T-helper 2 cell (primary cell): ENCODE results near the gene HLA-DRB1.
"Not testable (repeated sequence)": the region's sequence is repeated elsewhere in the genome, so short reads cannot be mapped to it uniquely, and the experiment has no call there.

Experiments used
- DNase-seq, 5 experiments: peaks; one replicate each; pipeline versions ENCODE4 v3.0.0 to v3.0.0-alpha.2; 2012 to 2022
- total RNA-seq, 2 donors: gene quantifications; one replicate each; lab custom pipeline; 2026; lab: John Stamatoyannopoulos, UW

The HLA-DRB1 gene
- total RNA-seq, result 27.7 to 72.1 reads per million in 2 donors

GRCh38 chr6:32589596-32590449 is at the start of gene HLA-DRB1:
Gene HLA-DRB1 (minus strand): TSS chr6:32589848. CDS start chr6:32589742, 106 bp downstream.
- DNase-seq, result peak in 3 of 5 experiments; percentile 5 to 57 (median 5)

- DNase-seq, result no peak
Measured at GRCh38 chr6:32638532-32639219, 49.0 kb upstream of the HLA-DRB1 start.

DNA sequence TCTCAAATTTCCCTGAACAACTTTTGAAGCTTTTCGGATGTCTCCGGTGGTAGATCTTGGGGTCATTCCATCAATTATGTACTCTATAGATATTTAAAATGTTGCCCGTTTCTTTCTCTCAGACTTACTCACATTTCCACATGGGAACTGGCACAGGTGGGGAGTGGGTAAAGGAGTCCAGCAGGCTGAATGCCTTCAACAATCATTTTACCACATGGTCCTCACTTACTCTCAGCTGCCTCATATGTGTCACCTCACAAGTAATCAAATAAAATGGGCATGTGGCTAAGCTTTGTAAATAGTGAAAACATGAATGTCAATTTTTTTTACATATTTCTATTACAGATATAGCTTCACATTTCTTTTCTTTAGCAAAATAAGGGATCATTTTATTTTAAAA is 48.2 kb upstream of the HLA-DRB1 start:
- DNase-seq, result no peak

- peak in 1 of 5 experiments; percentile 88 for DNase-seq
Measured at GRCh38 chr6:32637219-32637880, 47.7 kb upstream of the HLA-DRB1 start, which contains the start of gene HLA-DQA1. Gene HLA-DQA1 (plus strand): TSS chr6:32637406. CDS start chr6:32637459, 53 bp downstream.

DNA sequence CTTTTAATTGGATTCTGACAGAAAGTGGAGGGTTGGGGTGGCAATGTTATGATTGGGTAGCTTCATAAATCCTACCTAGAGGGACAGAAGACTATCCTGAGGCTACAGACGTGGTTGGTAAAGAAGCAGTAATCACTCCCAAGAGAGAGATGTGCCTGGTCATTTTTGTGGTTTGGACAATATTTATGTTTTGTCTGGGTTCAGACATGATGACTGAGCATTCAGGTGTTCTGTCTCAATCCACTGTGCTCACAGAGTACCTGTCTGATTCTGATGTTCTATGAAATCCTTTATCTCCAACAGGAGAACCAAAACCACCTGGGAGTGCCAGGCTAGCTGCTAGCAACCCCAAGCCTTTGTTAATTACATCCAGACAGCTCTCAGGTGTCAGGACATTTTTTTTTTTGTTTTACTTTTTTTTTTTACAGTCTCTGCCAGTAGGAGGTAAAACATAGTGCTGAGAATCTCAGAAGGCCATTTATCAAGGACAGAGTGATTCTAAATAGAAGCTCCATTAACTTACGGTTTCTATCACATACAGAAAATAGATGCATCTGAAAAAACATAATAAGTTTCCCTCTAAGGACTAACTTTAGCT is 46.0 kb upstream of the HLA-DRB1 start:
- no peak for DNase-seq

GRCh38 chr6:32629793-32630192 is 40.1 kb upstream of the HLA-DRB1 start:
- not testable (repeated sequence) for DNase-seq

DNA sequence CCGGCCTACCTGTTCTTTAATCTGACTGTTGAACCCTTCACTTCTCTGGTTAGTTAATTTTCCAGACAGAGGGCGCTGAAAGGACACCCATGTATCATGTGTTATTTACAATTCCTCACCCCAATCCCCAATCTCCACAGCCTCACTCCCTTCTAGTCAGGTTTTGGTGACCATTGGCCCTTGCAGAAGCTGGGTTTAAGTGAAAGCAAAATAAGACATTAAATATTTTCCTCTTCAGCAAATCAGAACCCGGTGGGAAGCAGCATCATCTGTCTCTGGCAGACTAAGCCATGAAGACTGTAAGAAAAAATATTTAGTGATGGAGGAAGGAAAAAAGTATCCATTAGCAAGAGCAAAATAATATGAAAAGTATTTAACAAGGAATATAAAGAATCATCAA is 38.2 kb upstream of the HLA-DRB1 start:
- peak in 3 of 5 experiments; percentile 7 to 87 (median 10) for DNase-seq

- peak in 1 of 5 experiments; percentile 60 for DNase-seq
Measured at GRCh38 chr6:32627249-32627648, 37.6 kb upstream of the HLA-DRB1 start.

- DNase-seq, result no peak
Measured at GRCh38 chr6:32625137-32625536, 35.5 kb upstream of the HLA-DRB1 start.

DNA sequence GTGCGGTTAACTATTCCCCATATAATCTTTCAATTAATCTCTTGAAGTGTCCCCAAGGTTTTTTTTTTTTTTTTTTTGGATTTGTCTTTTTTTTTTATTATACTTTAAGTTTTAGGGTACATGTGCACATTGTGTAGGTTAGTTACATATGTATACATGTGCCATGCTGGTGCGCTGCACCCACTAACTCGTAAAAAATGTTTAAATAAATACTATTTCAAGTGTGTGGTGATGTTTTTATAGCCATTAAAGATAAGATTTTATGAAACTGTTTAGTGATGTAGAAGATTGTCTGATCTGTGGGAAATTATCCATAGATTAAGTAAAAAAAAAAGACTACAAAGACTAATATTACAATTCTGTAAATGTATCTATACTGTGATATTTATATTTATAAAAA is 34.9 kb upstream of the HLA-DRB1 start:
- no peak for DNase-seq

GRCh38 chr6:32623693-32624092 is 34.0 kb upstream of the HLA-DRB1 start:
- DNase-seq, result peak in 1 of 5 experiments; percentile 85

GRCh38 chr6:32622545-32623401 is 33.1 kb upstream of the HLA-DRB1 start:
- DNase-seq, result peak in 4 of 5 experiments; percentile 6 to 98 (median 62)

- no peak for DNase-seq
Measured at GRCh38 chr6:32621372-32621771, 31.7 kb upstream of the HLA-DRB1 start.

DNA sequence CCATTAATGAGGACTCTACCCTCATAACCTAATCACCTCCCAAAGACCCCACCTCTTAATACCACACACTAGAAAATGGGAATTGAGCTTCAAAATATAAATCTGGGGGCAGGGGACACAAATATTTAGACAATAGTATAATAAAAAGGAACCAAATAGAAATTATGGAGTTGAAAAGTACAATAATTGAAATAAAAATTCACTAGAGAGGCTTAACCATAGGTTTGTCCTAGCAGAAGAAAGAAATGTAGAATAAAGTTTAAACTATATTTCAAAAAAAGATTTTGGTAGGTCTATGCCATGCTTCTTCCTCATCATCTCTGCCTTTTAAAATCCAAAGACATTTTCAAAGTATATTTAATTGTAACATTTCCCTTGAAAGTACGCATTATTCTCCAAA is 28.1 kb upstream of the HLA-DRB1 start:
- no peak for DNase-seq

DNA sequence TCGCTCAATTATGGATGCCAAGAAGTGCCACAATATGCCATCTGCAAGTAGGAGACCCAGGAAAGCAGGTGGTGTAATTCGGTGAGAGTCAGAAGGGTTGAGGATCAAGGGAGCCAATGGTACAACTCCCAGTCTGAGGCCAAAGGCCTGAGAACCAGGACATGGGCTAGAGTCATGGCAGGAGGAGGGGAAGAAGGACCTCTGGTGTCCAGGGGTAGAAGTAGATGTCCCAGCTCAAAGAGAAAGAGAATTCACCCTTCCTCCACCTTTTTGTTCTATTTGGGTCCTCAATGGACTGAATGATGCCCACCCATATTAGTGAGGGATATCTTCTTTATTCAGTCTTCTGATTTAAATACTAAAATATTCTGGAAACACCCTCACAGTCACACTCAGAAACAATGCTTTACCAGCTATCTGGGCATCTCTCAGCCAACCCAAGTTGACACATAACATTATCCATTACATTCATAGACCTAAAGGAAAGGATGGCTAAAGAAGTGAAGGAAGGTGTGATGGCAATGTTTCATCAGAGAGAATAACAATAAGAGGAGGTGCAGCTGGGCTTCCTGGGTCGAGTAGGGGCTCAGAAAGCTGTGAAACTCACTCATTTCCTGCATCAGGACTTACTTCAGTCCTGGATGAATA is 26.4 kb upstream of the HLA-DRB1 start:
- no peak for DNase-seq

DNA sequence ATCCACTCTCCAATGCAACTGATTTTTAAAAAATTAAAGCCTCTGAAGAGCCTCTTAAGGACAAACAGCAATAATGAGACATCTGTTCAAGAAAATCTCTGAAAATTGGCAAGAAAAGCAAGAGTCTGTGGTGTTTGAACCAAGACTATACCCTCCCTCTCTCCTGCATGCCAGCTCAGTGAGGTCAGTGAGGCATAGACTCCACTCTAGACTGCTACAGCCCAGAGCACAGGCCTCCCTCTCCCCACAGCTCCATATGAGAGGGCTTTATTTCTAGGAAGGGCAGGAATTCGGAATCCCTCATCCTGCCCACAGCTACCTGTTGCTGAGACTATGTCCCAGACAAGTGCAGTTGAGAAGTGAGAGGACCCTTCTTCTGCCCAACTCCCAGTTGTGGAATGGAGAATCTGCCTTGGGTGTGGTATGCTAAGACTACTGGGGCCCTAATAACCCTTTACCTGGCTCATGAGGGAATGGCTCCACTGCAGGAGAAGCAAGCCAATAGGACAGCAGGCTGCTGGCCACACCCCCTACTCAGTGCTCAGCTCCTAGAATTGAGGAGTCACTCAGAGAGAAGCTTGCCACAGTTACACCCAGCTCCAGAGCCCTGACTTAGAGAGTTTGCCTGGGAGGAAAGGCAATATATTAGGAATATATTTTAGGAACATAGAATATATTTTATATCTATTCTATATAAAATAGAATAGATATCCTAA is 24.9 kb upstream of the HLA-DRB1 start:
- no peak for DNase-seq

GRCh38 chr6:32613475-32613874 is 23.8 kb upstream of the HLA-DRB1 start:
- DNase-seq, result no peak

GRCh38 chr6:32610682-32611296 is 21.1 kb upstream of the HLA-DRB1 start:
- DNase-seq, result no peak

DNA sequence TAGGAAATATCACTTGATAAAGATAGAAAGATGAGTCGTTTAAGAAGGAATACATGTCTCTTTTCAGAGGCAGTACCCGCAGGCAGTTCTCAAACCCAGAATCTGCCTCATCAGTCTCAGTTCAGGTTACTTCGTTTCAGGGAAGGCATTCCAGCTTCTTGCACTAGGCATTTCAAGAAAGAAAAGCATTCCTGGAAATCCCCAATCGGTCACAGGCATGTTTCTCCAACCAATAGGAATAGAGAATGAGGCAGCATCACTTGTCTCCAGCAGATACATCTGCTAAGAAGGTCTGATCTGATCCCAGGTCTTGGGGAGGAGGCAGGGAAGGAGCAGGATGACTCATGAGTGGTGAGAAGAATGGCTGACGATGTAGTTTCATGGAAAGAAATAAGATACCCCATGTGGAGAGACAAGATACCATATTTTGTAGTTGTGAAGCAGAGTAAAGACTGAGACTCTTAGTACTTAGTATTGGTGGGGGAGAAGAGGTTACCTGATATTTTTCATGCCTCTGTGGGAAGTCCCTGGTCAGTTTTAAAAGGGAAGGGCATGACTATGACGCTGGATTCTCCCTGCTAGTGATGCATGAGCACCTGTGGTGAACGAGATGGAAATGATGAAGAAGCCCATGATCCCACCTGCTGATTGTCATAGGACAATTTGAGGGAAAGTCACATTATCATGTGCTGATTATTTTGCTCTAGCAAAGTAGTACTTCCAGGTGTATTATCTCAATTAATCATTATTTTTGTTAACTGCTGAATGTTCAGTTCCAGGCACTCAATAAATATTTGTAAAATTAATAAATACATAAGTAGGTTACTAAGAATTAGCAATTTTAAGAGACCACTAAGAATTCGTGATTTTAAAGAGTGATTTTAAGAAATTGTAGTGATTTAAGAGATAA is 20.3 kb upstream of the HLA-DRB1 start:
- peak in 4 of 5 experiments; percentile 5 to 96 (median 58) for DNase-seq
